ENCODE results near the gene PNPLA7. TPM values are rescaled to one million over a fixed set of nuclear protein-coding genes. Genes with fewer than 3 reads are reported as not detected.

PNPLA7 gene
- total and polyA plus RNA-seq, 2 of the 8 experiments (the other 6 are each of a cell fraction or from before 2014, with no cell fraction given), result 0.35 to 0.47 TPM

DNA sequence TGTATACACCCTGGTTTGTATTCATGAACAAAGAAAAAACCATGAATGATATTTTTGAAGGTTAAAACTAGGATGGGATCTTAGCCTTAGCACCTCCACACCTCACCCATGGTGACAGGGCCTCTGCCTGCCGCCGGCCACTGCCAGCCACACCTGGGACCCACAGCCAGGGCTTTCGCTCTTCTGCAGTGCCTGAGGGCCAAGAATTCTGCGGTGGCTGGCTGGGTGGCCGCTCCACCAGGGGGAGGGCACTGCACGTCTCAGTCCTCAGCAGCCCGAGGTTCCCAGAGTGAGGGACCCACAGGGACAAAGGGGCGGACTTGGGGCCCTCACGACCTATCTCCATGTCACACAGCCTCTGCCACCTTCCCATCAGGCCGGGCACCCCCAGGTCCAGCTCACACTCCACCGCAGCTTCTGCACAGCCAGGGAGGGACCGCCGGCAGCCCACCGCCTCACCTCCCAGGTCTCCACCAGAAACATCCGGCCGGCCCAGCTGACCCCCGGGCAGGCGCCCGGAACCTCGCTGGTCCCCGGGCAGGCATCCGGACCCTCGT is 134.1 kb downstream of the PNPLA7 start:
- no peak overlapping the region for H2BK120ac ChIP-seq (replicated peaks; ENCODE audit: low read depth, low read length)
- H3K27ac ChIP-seq (ENCODE audit: low read depth, low read length), result no peak overlapping the region
- H3K14ac ChIP-seq (ENCODE audit: insufficient read length), result no peak overlapping the region
- H2AFZ ChIP-seq (ENCODE audit: low read length), result no peak overlapping the region
- peaks cover 0 to 5% (median 0%) of the 10 kb centered on the region in 4 experiments; a peak in 3 of 7 replicates for H3K4me1 ChIP-seq (replicated peaks in 1 of 4; ENCODE audit: control insufficient read depth in 3 of 4, insufficient read depth in 4 of 4, low read length in 3 of 4)
- H4K91ac ChIP-seq (replicated peaks; ENCODE audit: insufficient read length, low read length), result no peak overlapping the region
- no peaks in the 10 kb centered on the region for H3K36me3 ChIP-seq (ENCODE audit: control insufficient read depth in 2 of 4, insufficient read depth in 4 of 4, low read length in 3 of 4)
- no peaks in the 10 kb centered on the region for H3K27me3 ChIP-seq (replicated peaks in 1 of 4; ENCODE audit: control insufficient read depth in 3 of 4, extremely low read depth in 1 of 4, insufficient read depth in 3 of 4, low read length in 3 of 4)
- no peak overlapping the region for H3K4me2 ChIP-seq (ENCODE audit: insufficient read depth in 1 of 2, low read depth in 2 of 2, low read length in 2 of 2)
- H3K9me3 ChIP-seq (ENCODE audit: insufficient read depth in 2 of 2, low read depth in 1 of 2, low read length in 1 of 2), result no peaks in the 10 kb centered on the region
- ChIA-PET POLR2A (ENCODE audit: partially characterized antibody) (no interaction called here), CTCF (ENCODE audit: partially characterized antibody) (interaction anchor here (1.2 to 1.4 kb wide), 3 partner anchors 8 to 129 kb away, joined by 3 to 5 read pairs (median 4); partner anchors contain the start of gene NRARP)
- no peak overlapping the region for H3K18ac ChIP-seq (ENCODE audit: extremely low read depth, low read length)
- DNase-seq (ENCODE audit: low read depth in 1 of 2, low spot score in 2 of 2) (no peak), FAIRE-seq (no peak)
- no peaks in the 10 kb centered on the region for H3K79me2 ChIP-seq (ENCODE audit: control insufficient read depth in 1 of 2, insufficient read depth in 2 of 2, low read length in 2 of 2)
- WGBS, 2 experiments (ENCODE audit: extremely low coverage in 1 of 2, insufficient coverage in 1 of 2, insufficient read length in 1 of 2, insufficient replicate concordance in 2 of 2, low coverage in 1 of 2, low lambda C conversion rate in 2 of 2, missing lambda C conversion rate in 1 of 2), result 84% methylated on average over 14 of the region's 23 CpGs; no CpG with 5 or more reads in 1 of the 2 experiments
- no peak overlapping the region for H2BK12ac ChIP-seq (ENCODE audit: low read depth, low read length)
- H3K4ac ChIP-seq (replicated peaks; ENCODE audit: insufficient read length, low read depth, low read length), result no peak overlapping the region
- H3K23me2 ChIP-seq (ENCODE audit: low read depth, low read length), result no peaks in the 10 kb centered on the region
- no peak overlapping the region for H3K9ac ChIP-seq (replicated peaks in 1 of 4; ENCODE audit: extremely low read depth in 1 of 4, low read depth in 3 of 4, low read length in 3 of 4)
- no peak overlapping the region for H3K56ac ChIP-seq (replicated peaks; ENCODE audit: insufficient read length, low read depth, low read length)
- no peak overlapping the region; the same call in 1 of the 2 replicates for H4K8ac ChIP-seq (ENCODE audit: extremely low read depth, insufficient read depth, low read length)
- no peak overlapping the region for H2BK20ac ChIP-seq (ENCODE audit: low read length)
- peaks cover 11% of the 10 kb centered on the region for H3K79me1 ChIP-seq (ENCODE audit: low read depth, low read length)
- no peak overlapping the region for H2AK5ac ChIP-seq (ENCODE audit: low read depth, low read length)
- H4K5ac ChIP-seq (ENCODE audit: insufficient read length, low read depth, low read length), result no peak overlapping the region
- H2BK5ac ChIP-seq (ENCODE audit: low read depth, low read length), result no peak overlapping the region
- peaks cover 0 to 3% of the 10 kb centered on the region in 2 experiments for H4K20me1 ChIP-seq (replicated peaks in 1 of 2; ENCODE audit: control insufficient read depth in 1 of 2, insufficient read depth in 2 of 2, low read length in 2 of 2)
- no peak overlapping the region for H3K23ac ChIP-seq (ENCODE audit: insufficient read length)
- H3K4me3 ChIP-seq (ENCODE audit: extremely low read depth in 1 of 4, insufficient read depth in 2 of 4, low read depth in 3 of 4, low read length in 4 of 4), result no peak overlapping the region
- H2BK15ac ChIP-seq (ENCODE audit: low read length), result no peak overlapping the region
- TF ChIP-seq CBX8 (IDR thresholded peaks at IDR 0.05; ENCODE audit: borderline replicate concordance, low read depth, low read length) (no peak), HDAC6 (IDR thresholded peaks at IDR 0.05; ENCODE audit: low read depth, low read length) (no peak), KDM4A (IDR thresholded peaks at IDR 0.05; ENCODE audit: low read depth, low read length, severe bottlenecking) (no peak), POLR2A (IDR thresholded peaks at IDR 0.05; ENCODE audit: control extremely low read depth in 1 of 2, low read depth in 2 of 2, low read length in 2 of 2) (no peak), GTF2F1 (IDR thresholded peaks at IDR 0.05; ENCODE audit: borderline replicate concordance, low read depth, low read length) (no peak), BRCA1 (IDR thresholded peaks at IDR 0.05; ENCODE audit: low read depth, low read length) (no peak), SUZ12 (IDR thresholded peaks at IDR 0.05; ENCODE audit: low read length) (no peak)

Measured in H1 (cell line).